ENCODE measurements around the gene SMURF1.
"Not testable (repeated sequence)": the region's sequence is repeated elsewhere in the genome, so short reads cannot be mapped to it uniquely, and the experiment has no call there.

SMURF1 gene

DNA sequence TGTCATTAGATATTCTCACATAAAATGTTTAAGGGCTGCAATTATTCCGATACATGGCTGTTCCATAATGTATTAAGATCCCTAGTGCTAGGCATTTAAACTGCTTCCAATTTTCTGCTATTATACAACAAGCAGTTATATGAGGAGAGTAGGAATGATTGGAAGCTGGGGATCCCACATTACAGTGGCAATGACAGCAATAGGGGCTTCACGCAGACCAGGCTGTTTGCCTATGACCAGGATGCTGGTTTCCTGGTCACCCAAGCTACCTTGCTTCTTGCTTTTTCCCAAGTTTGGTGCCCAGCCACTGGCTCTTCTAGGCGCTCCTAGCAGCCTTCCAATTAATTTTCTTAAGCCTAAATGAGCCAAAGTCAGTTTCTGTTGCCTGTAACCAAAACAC lies 39.3 kb downstream of the SMURF1 start:
- DNase-seq, result no peak
- TF ChIP-seq, protein P1, sequence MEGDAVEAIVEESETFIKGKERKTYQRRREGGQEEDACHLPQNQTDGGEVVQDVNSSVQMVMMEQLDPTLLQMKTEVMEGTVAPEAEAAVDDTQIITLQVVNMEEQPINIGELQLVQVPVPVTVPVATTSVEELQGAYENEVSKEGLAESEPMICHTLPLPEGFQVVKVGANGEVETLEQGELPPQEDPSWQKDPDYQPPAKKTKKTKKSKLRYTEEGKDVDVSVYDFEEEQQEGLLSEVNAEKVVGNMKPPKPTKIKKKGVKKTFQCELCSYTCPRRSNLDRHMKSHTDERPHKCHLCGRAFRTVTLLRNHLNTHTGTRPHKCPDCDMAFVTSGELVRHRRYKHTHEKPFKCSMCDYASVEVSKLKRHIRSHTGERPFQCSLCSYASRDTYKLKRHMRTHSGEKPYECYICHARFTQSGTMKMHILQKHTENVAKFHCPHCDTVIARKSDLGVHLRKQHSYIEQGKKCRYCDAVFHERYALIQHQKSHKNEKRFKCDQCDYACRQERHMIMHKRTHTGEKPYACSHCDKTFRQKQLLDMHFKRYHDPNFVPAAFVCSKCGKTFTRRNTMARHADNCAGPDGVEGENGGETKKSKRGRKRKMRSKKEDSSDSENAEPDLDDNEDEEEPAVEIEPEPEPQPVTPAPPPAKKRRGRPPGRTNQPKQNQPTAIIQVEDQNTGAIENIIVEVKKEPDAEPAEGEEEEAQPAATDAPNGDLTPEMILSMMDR (IDR thresholded peaks at IDR 0.05; ENCODE audit: low read depth, low read length, missing control alignments), result no peak
- Histone ChIP-seq H3K27ac (peak overlapping the region; percentile 97), H3K36me3 (replicated peaks) (no peaks in the 10 kb centered on the region), H3K27me3 (replicated peaks) (no peaks in the 10 kb centered on the region), H3K4me3 (ENCODE audit: low read depth, low read length) (no peak overlapping the region)
- in situ Hi-C loops (cut with HindIII; ENCODE audit: low pct_ligation_motif_present, low sequenced_read_pairs), result no loop called here

DNA sequence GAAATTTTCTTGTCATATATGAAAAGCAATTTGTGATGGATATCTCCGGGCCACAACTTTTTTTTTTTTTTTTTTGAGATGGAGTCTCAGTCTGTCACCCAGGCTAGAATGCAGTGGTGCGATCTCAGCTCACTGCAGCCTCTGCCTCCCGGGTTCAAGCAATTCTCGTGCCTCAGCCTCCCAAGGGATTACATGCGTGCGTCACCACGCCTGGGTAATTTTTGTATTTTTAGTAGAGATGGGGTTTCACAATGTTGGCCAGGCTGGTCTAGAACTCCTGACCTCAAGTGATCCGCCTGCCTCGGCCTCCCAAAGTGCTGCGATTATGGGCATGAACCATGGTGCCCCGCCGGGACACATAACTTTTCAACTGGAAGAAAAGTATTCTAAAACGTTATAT lies 40.1 kb downstream of the SMURF1 start:
- H3K4me3 ChIP-seq (ENCODE audit: low read depth, low read length); H3K27me3 ChIP-seq (replicated peaks); in situ Hi-C loops (cut with HindIII; ENCODE audit: low pct_ligation_motif_present, low sequenced_read_pairs); H3K36me3 ChIP-seq (replicated peaks): not testable (repeated sequence)
- DNase-seq, result peak; percentile 73
- peak overlapping the region; percentile 97 for H3K27ac ChIP-seq

DNA sequence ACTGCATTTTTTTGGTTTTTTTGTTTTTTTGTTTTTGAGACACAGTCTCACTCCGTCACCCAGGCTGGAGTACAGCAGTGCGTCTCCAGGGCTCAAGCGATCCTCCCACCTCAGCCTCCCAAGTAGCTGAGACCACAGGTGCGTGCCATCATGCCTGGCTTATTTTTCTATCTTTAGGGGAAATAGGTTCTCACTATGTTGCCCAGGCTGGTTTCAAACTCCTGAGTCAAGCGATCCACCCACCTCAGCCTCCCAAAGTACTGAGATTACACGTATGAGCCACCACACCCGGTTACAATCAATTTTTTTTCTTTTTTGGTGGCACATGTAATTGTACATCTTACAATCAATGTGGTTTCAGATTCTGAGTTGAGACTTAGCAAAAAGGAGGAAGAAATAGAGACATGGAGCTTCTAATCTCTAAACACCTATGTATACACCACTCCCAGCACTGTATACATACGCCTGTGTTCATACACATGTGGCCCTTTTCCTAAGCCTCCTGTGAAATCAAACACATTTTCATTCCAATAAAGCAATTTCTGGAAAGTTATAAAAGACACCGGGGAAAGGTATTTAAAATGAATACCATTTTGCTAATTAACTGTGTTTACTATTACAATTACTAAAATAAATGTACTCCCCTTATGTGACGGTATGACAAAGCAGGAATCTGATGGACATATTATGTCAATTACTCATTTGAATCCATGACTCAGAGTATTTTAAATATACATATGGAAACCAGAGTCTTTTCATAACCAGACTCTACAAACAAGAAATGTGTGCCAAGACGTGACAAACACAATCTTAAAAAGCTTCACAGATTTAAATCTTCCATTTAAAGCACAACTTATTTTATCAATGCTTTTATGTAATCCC lies 40.9 kb downstream of the SMURF1 start:
- H3K36me3 ChIP-seq (replicated peaks), result no peaks in the 10 kb centered on the region
- peak; percentile 33 for DNase-seq
- H3K27me3 ChIP-seq (replicated peaks), result no peaks in the 10 kb centered on the region
- no peak overlapping the region for H3K4me3 ChIP-seq (ENCODE audit: low read depth, low read length)
- TF ChIP-seq, protein P1 (IDR thresholded peaks at IDR 0.05; ENCODE audit: low read depth, low read length, missing control alignments), result no peak
- in situ Hi-C loops (cut with HindIII; ENCODE audit: low pct_ligation_motif_present, low sequenced_read_pairs), result no loop called here
- peak overlapping the region; percentile 97 for H3K27ac ChIP-seq

DNA sequence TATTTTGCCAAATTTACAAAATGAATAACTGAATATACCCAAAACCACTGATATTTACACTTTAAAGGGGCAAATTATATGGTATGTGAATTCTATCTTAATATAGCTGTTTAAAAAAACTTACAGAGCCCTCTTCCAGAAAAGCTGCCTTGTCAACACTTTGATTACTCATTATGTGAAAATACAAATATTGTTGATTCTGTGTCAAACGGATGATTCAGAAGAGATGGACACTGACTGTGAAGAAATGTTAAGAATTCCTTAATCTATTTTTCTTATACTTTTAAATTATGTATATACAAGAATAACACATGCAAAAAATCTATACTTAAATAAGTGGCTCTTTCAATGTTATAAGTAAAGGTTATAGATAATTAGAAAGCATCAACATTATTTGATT lies 41.5 kb downstream of the SMURF1 start:
- Histone ChIP-seq H3K36me3 (replicated peaks) (no peaks in the 10 kb centered on the region), H3K4me3 (ENCODE audit: low read depth, low read length) (no peak overlapping the region), H3K27me3 (replicated peaks) (no peaks in the 10 kb centered on the region), H3K27ac (peak overlapping the region; percentile 97)
- in situ Hi-C loops (cut with HindIII; ENCODE audit: low pct_ligation_motif_present, low sequenced_read_pairs), result no loop called here
- no peak for DNase-seq
- TF ChIP-seq, protein P1 (IDR thresholded peaks at IDR 0.05; ENCODE audit: low read depth, low read length, missing control alignments), result no peak

DNA sequence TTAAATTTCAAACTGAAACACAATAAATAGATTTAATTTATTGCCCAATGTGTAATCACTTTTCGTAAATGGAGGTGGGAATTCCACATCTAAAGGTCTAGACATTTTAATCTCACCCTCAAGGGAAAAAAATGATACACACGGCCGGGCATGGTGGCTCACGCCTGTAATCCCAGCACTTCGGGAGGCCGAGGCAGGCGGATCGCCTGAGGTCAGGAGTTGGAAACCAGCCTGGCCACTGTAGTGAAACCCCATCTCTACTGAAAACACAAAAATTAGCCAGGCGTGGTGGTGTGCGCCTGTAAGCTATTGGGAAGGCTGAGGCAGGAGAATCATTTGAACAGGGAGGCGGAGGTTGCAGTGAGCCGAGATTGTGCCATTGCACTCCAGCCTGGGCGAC lies 42.4 kb downstream of the SMURF1 start:
- H3K36me3 ChIP-seq (replicated peaks); DNase-seq; H3K27me3 ChIP-seq (replicated peaks); in situ Hi-C loops (cut with HindIII; ENCODE audit: low pct_ligation_motif_present, low sequenced_read_pairs); H3K4me3 ChIP-seq (ENCODE audit: low read depth, low read length): not testable (repeated sequence)
- peak overlapping the region; percentile 97 for H3K27ac ChIP-seq

DNA sequence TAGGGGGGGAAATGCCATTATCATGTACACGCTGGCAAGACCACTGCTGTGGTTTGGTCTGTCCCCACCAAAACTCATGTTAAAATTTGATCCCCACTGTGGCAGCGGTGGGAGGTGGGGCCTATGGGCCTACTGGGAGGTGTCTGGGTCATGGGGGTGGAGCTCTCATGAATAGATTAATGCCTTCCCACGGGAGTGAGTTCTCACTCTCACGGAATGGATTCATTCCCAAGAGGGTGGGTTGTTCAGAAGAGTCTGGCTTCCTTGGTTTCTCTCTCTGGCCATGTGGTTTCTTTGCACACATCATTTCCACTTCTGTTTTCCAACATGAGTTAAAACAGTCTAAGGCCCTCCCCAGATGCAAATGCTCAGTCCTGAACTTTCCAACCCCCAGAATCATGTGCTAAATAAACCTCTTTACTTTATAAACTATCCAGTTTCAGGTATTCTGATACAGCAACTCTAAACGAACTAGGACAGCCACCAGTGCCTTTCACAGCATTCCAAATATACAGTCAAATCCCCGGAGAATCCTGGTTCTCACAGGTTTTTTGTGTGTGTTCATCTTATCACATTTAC lies 44.3 kb downstream of the SMURF1 start:
- no peak overlapping the region for H3K4me3 ChIP-seq (ENCODE audit: low read depth, low read length)
- in situ Hi-C loops (cut with HindIII; ENCODE audit: low pct_ligation_motif_present, low sequenced_read_pairs), result no loop called here
- H3K36me3 ChIP-seq (replicated peaks), result no peaks in the 10 kb centered on the region
- peak; percentile 89 for DNase-seq
- H3K27me3 ChIP-seq (replicated peaks), result no peaks in the 10 kb centered on the region
- TF ChIP-seq, protein P1 (IDR thresholded peaks at IDR 0.05; ENCODE audit: low read depth, low read length, missing control alignments), result no peak
- peak overlapping the region; percentile 96 for H3K27ac ChIP-seq

All from brain microvascular endothelial cell (primary cell).